Lower leg skin (tissue), 4 donors: ENCODE results near the gene DPP6. TPM values are rescaled to one million over a fixed set of nuclear protein-coding genes. Genes with fewer than 3 reads are reported as not detected.
A peak's percentile ranks its signal among the peaks of the same experiment; 100 is the strongest.

Experiments
- DNase-seq, 2 donors: peaks; one replicate each; pipeline ENCODE4 v3.0.0-alpha.2; 2019; ENCODE audit warnings: low spot score in 2 of 2
- H3K4me3 ChIP-seq: fragments of 200-600 bp; sonication (generic); 2 replicates; pipeline ENCODE4 v1.5.1; 2017; ENCODE audit warnings: mild to moderate bottlenecking, low read depth; ENCODE audit not compliant: poor library complexity, severe bottlenecking
- CTCF ChIP-seq, 3 donors: fragments of 450-650 bp; IDR thresholded peaks; one replicate each; pipeline ENCODE4 v1.5.1; 2016; ENCODE audit warnings: antibody characterized with exemption in 3 of 3, mild to moderate bottlenecking in 3 of 3, moderate library complexity in 2 of 3
- POLR2A ChIP-seq, 2 donors: fragments of 450-650 bp; IDR thresholded peaks; one replicate each; pipeline ENCODE4 v1.6.1; 2016 to 2017; ENCODE audit warnings: antibody characterized with exemption in 2 of 2, mild to moderate bottlenecking in 1 of 2, moderate library complexity in 1 of 2
- WGBS, 2 donors: methylation state at CpG; one replicate each; pipeline ENCODE4 v1.1.5; 2018; 5-methylcytosine and 5-hydroxymethylcytosine counted together
- intact Hi-C: fragments of 100-400 bp; cut with DNase I; formaldehyde crosslinking; loops from one replicate; pipeline ENCODE4 v1.15.0; 2023; ENCODE audit warnings: low total_unique reads
- total RNA-seq, 4 donors: library from RNA; depleted of rRNA; stranded (reverse); fragments of >200 nt; gene quantifications; one replicate each; pipeline ENCODE4 v1.1.0, GENCODE V29; 2016

Gene DPP6
- total RNA-seq, 4 donors from 2014 or later: 1.0 to 4.5 (median 2.9) TPM

GRCh38 chr7:154781369-154782303, 729.4 kb downstream of the DPP6 start:
- TF ChIP-seq CTCF (IDR thresholded peaks at IDR 0.05): no peak
- no peak for TF ChIP-seq POLR2A (IDR thresholded peaks at IDR 0.05)
- 72 to 78% methylated on average over 16 of the region's 16 CpGs for WGBS, 2 donors
- H3K4me3 ChIP-seq: no peak overlapping the region
- intact Hi-C loops: no loop called here
- no peak for DNase-seq

GRCh38 chr7:154783281-154783909, 731.2 kb downstream of the DPP6 start:
- TF ChIP-seq POLR2A (IDR thresholded peaks at IDR 0.05) (no peak), CTCF (IDR thresholded peaks at IDR 0.05) (no peak)
- DNase-seq: no peak
- H3K4me3 ChIP-seq: no peak overlapping the region

GRCh38 chr7:154785898-154786297, 733.7 kb downstream of the DPP6 start:
- intact Hi-C loops: no loop called here
- no peak for TF ChIP-seq POLR2A (IDR thresholded peaks at IDR 0.05)
- TF ChIP-seq CTCF (IDR thresholded peaks at IDR 0.05): no peak
- no peak for DNase-seq
- H3K4me3 ChIP-seq: no peak overlapping the region
- 32 to 37% methylated on average over 2 of the region's 2 CpGs for WGBS, 2 donors

More at GRCh38 chr7:154783281-154783909, 731.2 kb downstream of the DPP6 start:
- intact Hi-C loops: no loop called here
- WGBS, 2 donors: 76 to 80% methylated on average over 18 of the region's 18 CpGs

- TF ChIP-seq POLR2A (IDR thresholded peaks at IDR 0.05) (no peak), CTCF (IDR thresholded peaks at IDR 0.05) (no peak)
- intact Hi-C loops: no loop called here
- peak in 1 of 2 donors; percentile 40 for DNase-seq
- H3K4me3 ChIP-seq: no peak overlapping the region
- WGBS, 2 donors: 69 to 70% methylated on average over 6 of the region's 6 CpGs
These were observed 737.2 kb downstream of the DPP6 start for GRCh38 chr7:154789404-154789803.

GRCh38 chr7:154791611-154792010, 739.4 kb downstream of the DPP6 start:
- no peak for TF ChIP-seq POLR2A (IDR thresholded peaks at IDR 0.05)
- no peak for TF ChIP-seq CTCF (IDR thresholded peaks at IDR 0.05)
- intact Hi-C loops: no loop called here
- WGBS, 2 donors: 80 to 81% methylated on average over 4 of the region's 4 CpGs
- no peak overlapping the region for H3K4me3 ChIP-seq
- DNase-seq: no peak
